Measurements from ENCODE around the gene GPRC6A.
A peak's percentile ranks its signal among the peaks of the same experiment; 100 is the strongest.
"Not testable (repeated sequence)": the region's sequence is repeated elsewhere in the genome, so short reads cannot be mapped to it uniquely, and the experiment has no call there.

GPRC6A gene

GRCh38 chr6:116828983-116829382 is at the start of gene GPRC6A:
Gene GPRC6A, minus strand, starts transcription at chr6:116829083. Its CDS starts 70 bp downstream, at chr6:116829013.
- DNase-seq = no peak

- no peak for DNase-seq
Measured at GRCh38 chr6:116877743-116878142, 48.9 kb upstream of the GPRC6A start.

GRCh38 chr6:116876635-116877611 is 48.0 kb upstream of the GPRC6A start, which contains the start of gene RFX6:
Gene RFX6, plus strand, starts transcription at chr6:116877242. Its CDS starts 34 bp downstream, at chr6:116877276.
- no peak for DNase-seq

GRCh38 chr6:116876107-116876506 is 47.2 kb upstream of the GPRC6A start:
- no peak for DNase-seq

- DNase-seq = no peak
Measured at GRCh38 chr6:116872771-116873170, 43.9 kb upstream of the GPRC6A start.

GRCh38 chr6:116866281-116866871 is 37.5 kb upstream of the GPRC6A start:
- DNase-seq = no peak

GRCh38 chr6:116859264-116859663 is 30.4 kb upstream of the GPRC6A start:
- no peak for DNase-seq

- DNase-seq = no peak
Measured at GRCh38 chr6:116858060-116858459, 29.2 kb upstream of the GPRC6A start.

GRCh38 chr6:116847227-116847626 is 18.3 kb upstream of the GPRC6A start:
- DNase-seq = peak in 1 of 2 donors; percentile 24

GRCh38 chr6:116842459-116842858 is 13.6 kb upstream of the GPRC6A start:
- no peak for DNase-seq

- DNase-seq = no peak
Measured at GRCh38 chr6:116840091-116840490, 11.2 kb upstream of the GPRC6A start.

- no peak for DNase-seq
Measured at GRCh38 chr6:116836606-116837342, 7.9 kb upstream of the GPRC6A start.

- DNase-seq = not testable (repeated sequence)
Measured at GRCh38 chr6:116834526-116834925, 5.6 kb upstream of the GPRC6A start.

- DNase-seq = no peak
Measured at GRCh38 chr6:116827561-116828240, 1.2 kb downstream of the GPRC6A start.

GRCh38 chr6:116816336-116816735 is 12.5 kb downstream of the GPRC6A start:
- DNase-seq = not testable (repeated sequence)

- DNase-seq = no peak
Measured at GRCh38 chr6:116812051-116812650, 16.7 kb downstream of the GPRC6A start.

- DNase-seq = no peak
Measured at GRCh38 chr6:116801971-116802370, 26.9 kb downstream of the GPRC6A start.

GRCh38 chr6:116799945-116800344 is 28.9 kb downstream of the GPRC6A start:
- no peak for DNase-seq

GRCh38 chr6:116797585-116797984 is 31.3 kb downstream of the GPRC6A start:
- no peak for DNase-seq

- DNase-seq = no peak
Measured at GRCh38 chr6:116793224-116793623, 35.7 kb downstream of the GPRC6A start.

GRCh38 chr6:116783852-116784251 is 45.0 kb downstream of the GPRC6A start:
- no peak for DNase-seq

- DNase-seq = peak in 1 of 2 donors; percentile 21
Measured at GRCh38 chr6:116779573-116780164, 49.2 kb downstream of the GPRC6A start.

Data from hippocampal formation (tissue), 2 donors.